ENCODE data around the gene SUMF1.

DNA sequence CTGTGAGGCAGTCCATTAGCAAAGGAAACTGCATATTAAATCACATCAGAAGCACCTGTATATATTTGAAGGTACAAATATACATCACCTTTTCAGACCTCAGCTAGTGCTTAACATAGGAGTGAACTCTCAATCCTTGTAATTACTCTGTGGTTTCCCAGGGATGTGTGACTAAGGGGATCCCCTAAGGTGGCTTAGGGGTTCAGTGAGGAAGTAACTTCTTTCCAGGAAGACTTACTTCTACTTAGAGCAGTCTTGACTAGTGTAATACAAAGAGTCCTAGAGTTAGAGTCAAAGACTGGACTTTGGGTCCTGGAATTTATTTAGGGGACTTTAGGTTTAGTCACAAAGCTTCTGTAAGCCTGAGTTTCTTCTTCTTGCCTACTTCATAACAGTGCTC is 8.7 kb upstream of the SUMF1 start:
- TF ChIP-seq POLR2AphosphoS5 (IDR thresholded peaks at IDR 0.05; ENCODE audit: low read depth, low read length): no peak
- TF ChIP-seq POLR2A (IDR thresholded peaks at IDR 0.05; ENCODE audit: low read depth, low read length): no peak
